Progenitor cell of endocrine pancreas (in vitro differentiated cells): ENCODE data around the gene CDH12. TPM values are rescaled to one million over a fixed set of nuclear protein-coding genes. Genes with fewer than 3 reads are reported as not detected.

Experiments
- DNase-seq: peaks from one replicate; pipeline ENCODE4 v3.0.0; 2021; ENCODE audit warnings: low spot score; ENCODE audit not compliant: unreplicated experiment
- H3K27ac Mint-ChIP-seq: 2 replicates; pipeline ENCODE4 v1.8.0; 2021; ENCODE audit warnings: mild to moderate bottlenecking, moderate library complexity, mixed read lengths
- H3K27me3 Mint-ChIP-seq: 2 replicates; pipeline ENCODE4 v1.8.0; 2021; ENCODE audit warnings: mixed read lengths
- H3K36me3 Mint-ChIP-seq: 2 replicates; pipeline ENCODE4 v1.8.0; 2022; ENCODE audit warnings: mixed read lengths; ENCODE audit not compliant: insufficient read depth
- H3K4me1 Mint-ChIP-seq: 2 replicates; pipeline ENCODE4 v1.8.0; 2021; ENCODE audit warnings: low read depth, mixed read lengths
- H3K4me3 Mint-ChIP-seq: 2 replicates; pipeline ENCODE4 v1.8.0; 2021; ENCODE audit warnings: low read depth, mild to moderate bottlenecking, moderate library complexity, mixed read lengths
- H3K9me3 Mint-ChIP-seq: 2 replicates; pipeline ENCODE4 v1.8.0; 2021; ENCODE audit warnings: low read depth, mixed read lengths
- CTCF ChIP-seq: fragments of 200-600 bp; sonication (generic); IDR thresholded peaks from one replicate; pipeline ENCODE4 v1.5.0; 2021; ENCODE audit warnings: antibody characterized with exemption, mild to moderate bottlenecking; ENCODE audit not compliant: unreplicated experiment
- total RNA-seq: library from RNA; stranded (reverse); gene quantifications from 2 replicates; pipeline ENCODE4 v1.2.1, GENCODE V29; 2021

The CDH12 gene
- total RNA-seq, 1 donor from 2014 or later, result 2.8 TPM

- Mint-ChIP-seq H3K27me3 (peaks cover 22% of the 10 kb centered on the region), H3K4me3 (no peak overlapping the region), H3K36me3 (no peaks in the 10 kb centered on the region), H3K27ac (no peak overlapping the region), H3K4me1 (peaks cover 9% of the 10 kb centered on the region), H3K9me3 (no peaks in the 10 kb centered on the region)
- no peak for DNase-seq
- TF ChIP-seq CTCF, result no peak
Observed at GRCh38 chr5:21823588-21823987, 1029.6 kb downstream of the CDH12 start.

GRCh38 chr5:21823076-21823574 lies 1030.0 kb downstream of the CDH12 start:
- H3K4me1 Mint-ChIP-seq, result peaks cover 9% of the 10 kb centered on the region
- no peak overlapping the region for H3K27ac Mint-ChIP-seq
- no peak for TF ChIP-seq CTCF
- H3K4me3 Mint-ChIP-seq, result no peak overlapping the region
- DNase-seq, result no peak
- no peaks in the 10 kb centered on the region for H3K36me3 Mint-ChIP-seq
- no peaks in the 10 kb centered on the region for H3K9me3 Mint-ChIP-seq
- H3K27me3 Mint-ChIP-seq, result peaks cover 22% of the 10 kb centered on the region

GRCh38 chr5:21820527-21820926 lies 1032.6 kb downstream of the CDH12 start:
- no peak for DNase-seq
- peaks cover 9% of the 10 kb centered on the region for H3K4me1 Mint-ChIP-seq

GRCh38 chr5:21818370-21818720 lies 1034.8 kb downstream of the CDH12 start:
- peaks cover 9% of the 10 kb centered on the region for H3K4me1 Mint-ChIP-seq
- no peak for TF ChIP-seq CTCF
- no peaks in the 10 kb centered on the region for H3K36me3 Mint-ChIP-seq
- no peak overlapping the region for H3K27ac Mint-ChIP-seq
- no peaks in the 10 kb centered on the region for H3K9me3 Mint-ChIP-seq
- no peaks in the 10 kb centered on the region for H3K27me3 Mint-ChIP-seq
- no peak overlapping the region for H3K4me3 Mint-ChIP-seq
- DNase-seq, result no peak

More at GRCh38 chr5:21820527-21820926, 1032.6 kb downstream of the CDH12 start:
- no peak overlapping the region for H3K4me3 Mint-ChIP-seq
- no peaks in the 10 kb centered on the region for H3K36me3 Mint-ChIP-seq
- TF ChIP-seq CTCF, result no peak
- peaks cover 15% of the 10 kb centered on the region for H3K27me3 Mint-ChIP-seq
- no peak overlapping the region for H3K27ac Mint-ChIP-seq
- no peaks in the 10 kb centered on the region for H3K9me3 Mint-ChIP-seq

GRCh38 chr5:21817668-21818369 lies 1035.3 kb downstream of the CDH12 start:
- Mint-ChIP-seq H3K4me3 (no peak overlapping the region), H3K9me3 (no peaks in the 10 kb centered on the region), H3K27me3 (no peaks in the 10 kb centered on the region), H3K27ac (no peak overlapping the region), H3K4me1 (peaks cover 9% of the 10 kb centered on the region), H3K36me3 (no peaks in the 10 kb centered on the region)
- DNase-seq, result no peak
- peak; percentile 57 for TF ChIP-seq CTCF
